AG04450 (cell line): Measurements from ENCODE around the gene NKAIN4. TPM values are rescaled to one million over a fixed set of nuclear protein-coding genes. Genes with fewer than 3 reads are reported as not detected.

Experiments used
- CTCF ChIA-PET: fragments of 300-600, 350-600 bp; formaldehyde crosslinking; extraction: SDS; loops from one replicate; lab custom pipeline; 2022; ENCODE audit warnings: antibody characterized with exemption, inconsistent platforms; lab: Charles Lee
- POLR2A ChIA-PET: fragments of 350-600 bp; formaldehyde crosslinking; extraction: SDS; loops from one replicate; lab custom pipeline; 2021; ENCODE audit warnings: antibody characterized with exemption, inconsistent platforms; lab: Yijun Ruan, JAX
- DNase-seq: peaks from one replicate; pipeline ENCODE4 v3.0.0-alpha.2; 2011; ENCODE audit warnings: low read depth, low spot score
- H3K27ac ChIP-seq: one replicate; pipeline ENCODE4 v1.5.1; 2012; ENCODE audit warnings: low read depth, low read length, control low read depth
- H3K27me3 ChIP-seq: one replicate; pipeline ENCODE4 v1.6.0; 2012; ENCODE audit warnings: low read length; ENCODE audit not compliant: control insufficient read depth, insufficient read depth
- H3K4me3 ChIP-seq: 2 replicates; pipeline ENCODE4 v1.5.1; 2011; ENCODE audit warnings: mild to moderate bottlenecking, low read depth, low read length, control low read depth
- H3K9me3 ChIP-seq: 2 replicates; pipeline ENCODE4 v1.5.1; 2012; ENCODE audit warnings: low read length; ENCODE audit not compliant: control insufficient read depth, insufficient read depth
- polyA plus RNA-seq: library from polyadenylated mRNA; depleted of rRNA; stranded (reverse); fragments of >200 nt; gene quantifications from 2 replicates; pipeline ENCODE4 v1.2.3, GENCODE V29; 2011
- TF ChIP-seq, protein P1 (sequence below): IDR thresholded peaks from 2 replicates; pipeline ENCODE4 v1.5.1; 2011; ENCODE audit warnings: low read depth, low read length, control low read depth, inconsistent platforms

Gene NKAIN4
- polyA plus RNA-seq, 1 experiment, result not detected

- Histone ChIP-seq H3K27me3 (peaks cover 47% of the 10 kb centered on the region), H3K4me3 (no peak overlapping the region), H3K9me3 (no peaks in the 10 kb centered on the region), H3K27ac (no peak overlapping the region)
- peak; percentile 7 for DNase-seq
- CTCF ChIA-PET, result no interaction called here
- TF ChIP-seq, protein P1, sequence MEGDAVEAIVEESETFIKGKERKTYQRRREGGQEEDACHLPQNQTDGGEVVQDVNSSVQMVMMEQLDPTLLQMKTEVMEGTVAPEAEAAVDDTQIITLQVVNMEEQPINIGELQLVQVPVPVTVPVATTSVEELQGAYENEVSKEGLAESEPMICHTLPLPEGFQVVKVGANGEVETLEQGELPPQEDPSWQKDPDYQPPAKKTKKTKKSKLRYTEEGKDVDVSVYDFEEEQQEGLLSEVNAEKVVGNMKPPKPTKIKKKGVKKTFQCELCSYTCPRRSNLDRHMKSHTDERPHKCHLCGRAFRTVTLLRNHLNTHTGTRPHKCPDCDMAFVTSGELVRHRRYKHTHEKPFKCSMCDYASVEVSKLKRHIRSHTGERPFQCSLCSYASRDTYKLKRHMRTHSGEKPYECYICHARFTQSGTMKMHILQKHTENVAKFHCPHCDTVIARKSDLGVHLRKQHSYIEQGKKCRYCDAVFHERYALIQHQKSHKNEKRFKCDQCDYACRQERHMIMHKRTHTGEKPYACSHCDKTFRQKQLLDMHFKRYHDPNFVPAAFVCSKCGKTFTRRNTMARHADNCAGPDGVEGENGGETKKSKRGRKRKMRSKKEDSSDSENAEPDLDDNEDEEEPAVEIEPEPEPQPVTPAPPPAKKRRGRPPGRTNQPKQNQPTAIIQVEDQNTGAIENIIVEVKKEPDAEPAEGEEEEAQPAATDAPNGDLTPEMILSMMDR, result no peak
- POLR2A ChIA-PET, result no interaction called here
Measured at GRCh38 chr20:63265891-63266515, 11.7 kb upstream of the NKAIN4 start.

DNA sequence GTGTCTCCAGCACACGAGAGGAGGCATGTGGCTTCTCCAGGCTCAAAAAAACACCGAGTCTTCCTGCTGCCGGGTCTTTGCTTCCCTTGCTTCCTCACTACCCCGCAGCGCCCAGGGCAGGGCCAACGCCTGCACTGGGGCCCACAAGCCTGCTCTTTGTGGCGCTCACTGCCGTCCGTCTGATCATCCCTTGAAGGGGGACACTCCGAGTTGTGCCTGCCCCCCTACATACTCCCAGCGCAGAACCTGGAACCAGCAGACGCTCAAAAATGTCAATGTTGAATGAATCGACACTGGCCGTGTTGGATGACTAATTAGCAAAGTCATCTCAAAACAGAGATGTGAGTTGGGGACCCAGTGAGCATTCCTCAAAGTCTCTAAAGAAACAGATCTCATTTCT is 10.3 kb upstream of the NKAIN4 start:
- no peak for DNase-seq
- peaks cover 61% of the 10 kb centered on the region for H3K27me3 ChIP-seq
- H3K4me3 ChIP-seq, result no peak overlapping the region
- CTCF ChIA-PET, result interaction anchor here (0.9 kb wide), 1 partner anchor 41 kb away, joined by 4 read pairs; no protein-coding TSS in a partner anchor
- TF ChIP-seq, protein P1, result no peak
- POLR2A ChIA-PET, result no interaction called here
- H3K9me3 ChIP-seq, result peaks cover under 1% of the 10 kb centered on the region; the same call in 1 of the 2 replicates
- H3K27ac ChIP-seq, result no peak overlapping the region

DNA sequence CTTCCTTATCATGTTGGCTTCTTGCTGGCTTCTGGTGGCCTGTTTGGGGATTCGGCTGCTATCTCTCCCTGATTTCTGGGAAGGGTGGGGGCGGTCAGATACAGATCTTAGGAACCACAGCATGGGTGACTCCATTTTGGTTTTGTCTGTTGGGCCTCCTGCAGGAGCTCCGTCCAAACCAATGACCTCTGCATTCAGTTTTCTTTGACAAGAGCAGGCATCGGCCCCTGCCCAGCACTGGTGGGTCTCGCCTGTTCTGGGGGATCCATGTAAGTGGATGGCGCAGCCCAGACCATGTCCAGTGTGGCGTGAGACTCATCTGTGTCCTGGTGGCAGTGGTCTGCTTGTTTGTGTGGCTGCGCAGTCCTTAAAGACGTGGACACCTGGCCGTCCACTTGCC is 9.7 kb upstream of the NKAIN4 start:
- Histone ChIP-seq H3K9me3 (peaks cover 6% of the 10 kb centered on the region; the same call in 1 of the 2 replicates), H3K27ac (no peak overlapping the region), H3K4me3 (no peak overlapping the region), H3K27me3 (peaks cover 66% of the 10 kb centered on the region)
- TF ChIP-seq, protein P1, result no peak
- ChIA-PET POLR2A (no interaction called here), CTCF (no interaction called here)
- DNase-seq, result no peak

- Histone ChIP-seq H3K27ac (no peak overlapping the region), H3K4me3 (no peak overlapping the region), H3K9me3 (peaks cover 7% of the 10 kb centered on the region; the same call in 1 of the 2 replicates), H3K27me3 (peaks cover 75% of the 10 kb centered on the region)
- CTCF ChIA-PET, result no interaction called here
- TF ChIP-seq, protein P1, result no peak
- DNase-seq, result no peak
- POLR2A ChIA-PET, result no interaction called here
Measured at GRCh38 chr20:63262836-63263235, 8.6 kb upstream of the NKAIN4 start.

DNA sequence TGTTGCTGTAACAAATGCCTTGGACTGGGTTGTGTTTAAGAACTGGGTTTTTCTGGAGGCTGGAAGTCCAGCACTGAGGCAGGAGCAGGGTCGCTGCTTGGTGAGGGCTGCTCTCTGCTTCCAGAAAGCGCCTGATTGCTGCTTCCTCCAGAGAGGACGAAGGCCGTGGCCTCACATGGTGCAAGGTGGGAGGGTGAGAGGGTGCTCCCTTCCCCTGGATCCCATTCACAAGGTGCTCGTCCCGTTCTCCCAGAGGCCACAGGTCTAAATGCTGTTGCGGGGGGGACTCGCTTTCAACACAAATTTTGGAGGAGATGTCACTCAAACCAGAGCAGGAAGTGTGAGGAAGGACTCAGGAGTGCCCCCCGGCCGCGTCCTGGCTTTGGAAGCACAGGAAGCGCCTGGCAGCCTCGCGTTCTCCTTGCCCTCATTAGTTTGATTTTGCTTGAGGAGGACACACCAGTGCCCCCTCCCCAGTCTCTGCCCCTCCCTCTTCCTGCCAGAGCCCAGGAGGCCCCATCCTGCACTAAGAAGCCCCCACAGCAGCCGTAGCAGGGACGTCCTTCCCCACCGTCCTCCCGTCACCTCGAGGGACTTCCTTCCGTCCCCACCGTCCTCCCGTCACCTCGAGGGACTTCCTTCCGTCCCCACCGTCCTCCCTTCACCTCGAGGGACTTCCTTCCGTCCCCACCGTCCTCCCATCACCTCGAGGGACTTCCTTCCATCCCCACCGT is 7.7 kb upstream of the NKAIN4 start:
- Histone ChIP-seq H3K27ac (no peak overlapping the region), H3K4me3 (no peak overlapping the region), H3K27me3 (peaks cover 78% of the 10 kb centered on the region), H3K9me3 (peaks cover 7% of the 10 kb centered on the region; the same call in 1 of the 2 replicates)
- ChIA-PET POLR2A (no interaction called here), CTCF (interaction anchor here (1.5 kb wide), 1 partner anchor 38 kb away, joined by 5 read pairs; no protein-coding TSS in a partner anchor)
- TF ChIP-seq, protein P1, result no peak
- no peak for DNase-seq
